HG02759 (cell line): Measurements from ENCODE around the gene PRSS3.
"Not testable (repeated sequence)": the region's sequence is repeated elsewhere in the genome, so short reads cannot be mapped to it uniquely, and the experiment has no call there.

Source experiments
- ATAC-seq: cut with Tn5 transposase; IDR thresholded peaks from one replicate; pipeline ENCODE4 v1.9.1; 2021; ENCODE audit warnings: mild to moderate bottlenecking, moderate library complexity; ENCODE audit not compliant: unreplicated experiment

PRSS3 gene

DNA sequence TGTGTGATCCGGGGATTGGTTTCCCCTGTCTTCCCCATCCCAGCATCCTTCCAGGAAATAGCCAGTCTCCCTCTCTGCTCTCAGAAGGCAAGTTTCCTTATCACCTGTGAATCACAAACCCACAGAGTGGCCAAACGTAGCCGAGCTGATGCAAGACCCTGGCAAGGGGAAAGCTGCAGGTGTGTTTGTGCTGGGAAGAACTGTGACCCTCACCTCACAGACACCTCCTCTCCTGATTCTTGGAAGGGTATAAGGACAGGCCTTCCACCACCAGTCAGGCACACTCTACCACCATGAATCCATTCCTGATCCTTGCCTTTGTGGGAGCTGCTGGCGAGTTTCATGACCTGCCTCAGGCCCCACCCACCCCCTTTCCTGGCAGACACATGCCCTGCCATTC lies at the start of gene PRSS3:
PRSS3 (plus strand) TSS at position 281 of the 400 bp plus-strand sequence; CDS start at position 294, 13 bp downstream.
- no peak for ATAC-seq

- no peak for ATAC-seq
Measured at GRCh38 chr9:33748633-33749304, 46.6 kb upstream of the PRSS3 start.

DNA sequence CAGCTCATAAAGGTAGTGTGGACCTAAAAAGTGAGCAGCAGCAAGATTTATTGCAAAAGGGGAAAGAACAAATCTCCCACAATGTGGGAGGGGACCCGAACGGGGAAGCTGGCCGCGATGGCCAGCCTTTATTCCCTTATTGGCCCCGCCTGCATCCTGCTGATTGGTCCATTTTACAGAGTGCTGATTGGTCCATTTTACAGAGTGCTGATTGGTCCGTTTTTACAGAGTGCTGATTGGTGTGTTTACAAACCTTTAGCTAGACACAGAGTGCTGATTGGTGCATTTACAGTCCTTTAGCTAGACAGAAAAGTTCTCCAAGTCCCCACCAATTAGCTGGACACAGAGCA lies 46.1 kb upstream of the PRSS3 start:
- ATAC-seq, result not testable (repeated sequence)

DNA sequence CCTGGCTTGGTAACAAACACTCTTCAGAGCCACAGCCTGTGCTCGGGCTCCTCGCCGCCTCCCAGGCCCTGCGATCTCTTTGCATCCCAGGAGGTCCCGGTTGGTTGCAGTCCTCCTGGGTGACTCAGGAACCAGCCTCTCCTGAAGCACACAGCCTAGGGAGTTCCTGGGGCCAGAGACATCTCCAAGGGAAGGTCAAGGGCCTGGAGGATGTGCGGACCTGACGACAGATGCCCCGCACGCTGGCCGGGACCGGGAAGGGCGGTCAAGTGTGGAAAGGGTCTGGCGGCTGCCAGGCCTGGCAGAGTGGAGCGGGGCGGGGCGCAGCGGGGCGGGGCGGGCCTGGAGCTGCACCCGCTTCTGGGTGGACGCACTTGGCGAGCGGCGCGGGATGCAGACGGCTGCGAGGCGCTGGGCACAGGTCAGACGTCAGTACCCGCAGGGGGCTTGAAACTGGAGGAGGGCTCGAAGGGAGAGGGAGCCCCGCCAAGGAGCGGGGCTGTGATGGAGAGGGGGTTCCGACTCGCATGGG lies 45.0 kb upstream of the PRSS3 start:
- no peak for ATAC-seq

DNA sequence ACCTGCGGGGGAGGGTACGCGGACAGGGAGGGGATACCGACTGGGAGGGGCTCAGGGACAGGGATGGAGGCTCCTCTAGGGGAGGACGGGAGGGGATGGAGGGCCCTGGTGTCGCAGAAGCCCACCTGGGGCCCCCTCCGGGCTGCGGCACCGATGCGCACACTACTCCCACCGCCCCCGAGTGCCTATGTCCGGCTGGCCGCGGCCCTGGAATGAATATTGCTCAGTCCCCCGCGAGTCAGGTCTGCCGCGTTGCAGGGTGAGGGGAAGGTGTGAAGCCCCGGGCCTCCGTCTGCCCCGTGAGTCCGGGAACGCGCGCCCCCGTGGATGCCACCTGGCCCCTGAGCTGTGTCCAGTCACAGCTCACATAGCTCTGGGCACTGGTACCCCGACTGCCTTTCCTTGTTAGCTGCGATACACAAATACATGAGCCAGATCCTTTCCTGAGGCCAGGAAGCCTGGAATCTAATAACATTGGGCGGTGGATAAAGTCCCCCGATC lies 44.5 kb upstream of the PRSS3 start:
- no peak for ATAC-seq

DNA sequence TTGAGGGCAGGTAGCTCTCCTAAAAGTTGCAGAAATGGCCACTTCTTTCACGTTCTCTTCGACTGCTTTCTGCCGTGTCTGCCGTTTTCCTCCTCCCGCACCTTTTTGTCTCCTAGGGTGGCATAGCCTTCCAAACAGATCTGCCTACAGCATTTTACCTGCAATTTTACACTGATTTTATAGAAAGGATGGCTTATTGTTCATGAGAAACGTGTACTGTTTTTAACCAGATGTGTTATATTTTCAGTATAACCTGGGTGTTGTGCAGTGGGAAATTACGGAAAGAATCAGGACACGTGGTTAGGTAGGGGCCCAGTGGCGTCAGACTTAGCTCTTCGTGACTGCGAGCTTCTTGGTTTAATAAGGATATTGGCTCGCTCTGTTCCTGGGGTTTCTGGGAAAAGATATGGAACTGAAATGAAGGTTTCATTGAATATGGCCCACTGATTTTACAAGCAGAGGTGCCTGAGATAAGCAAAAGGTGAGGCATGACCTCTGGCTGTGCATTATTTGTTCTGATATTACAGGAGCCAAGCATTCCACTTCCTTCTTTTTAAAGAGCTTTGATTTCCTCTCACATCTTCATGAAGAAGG lies 43.7 kb upstream of the PRSS3 start:
- ATAC-seq, result no peak

DNA sequence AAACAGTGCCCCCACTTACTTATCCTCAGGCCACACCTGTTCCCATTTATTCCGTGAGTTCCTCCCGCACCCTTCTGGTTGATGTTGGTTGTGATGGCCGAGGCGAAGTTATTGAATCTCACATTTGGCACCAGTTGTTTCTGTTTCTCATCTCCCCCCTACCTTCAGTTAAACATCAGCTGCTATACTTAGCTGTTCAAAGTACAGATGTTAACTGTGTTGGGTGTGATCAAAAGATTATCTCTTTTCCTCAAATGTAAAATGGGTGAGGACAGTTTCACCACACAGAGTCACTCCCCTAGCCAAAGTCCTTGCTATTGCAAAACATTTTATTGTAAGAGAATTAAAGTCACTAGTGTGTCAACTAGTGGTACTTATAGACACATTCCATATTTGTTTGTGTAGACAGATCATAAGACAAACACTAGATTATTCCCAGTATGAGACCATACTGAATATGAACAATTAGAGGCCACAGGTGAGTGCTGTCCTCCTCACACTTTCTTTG lies 43.2 kb upstream of the PRSS3 start:
- no peak for ATAC-seq

DNA sequence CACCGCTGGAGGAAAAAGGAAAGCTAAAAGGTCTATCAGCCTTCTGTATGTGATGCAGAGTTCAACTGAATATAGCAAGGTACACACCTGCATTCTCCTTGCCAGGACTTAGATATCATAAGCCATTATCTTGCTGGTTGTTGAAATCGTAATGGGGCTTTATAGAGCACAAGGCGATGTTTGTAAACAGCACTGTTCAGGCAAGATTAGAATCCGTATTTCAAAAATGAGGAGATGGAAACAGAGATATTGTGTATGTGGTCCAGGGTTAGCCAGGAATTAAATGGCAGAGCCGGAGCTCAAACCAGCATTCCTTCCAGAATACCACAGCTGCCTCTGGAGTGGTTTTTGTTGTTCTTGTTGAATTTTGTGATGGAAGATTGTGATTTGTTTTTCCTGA lies 42.6 kb upstream of the PRSS3 start:
- ATAC-seq, result not testable (repeated sequence)

DNA sequence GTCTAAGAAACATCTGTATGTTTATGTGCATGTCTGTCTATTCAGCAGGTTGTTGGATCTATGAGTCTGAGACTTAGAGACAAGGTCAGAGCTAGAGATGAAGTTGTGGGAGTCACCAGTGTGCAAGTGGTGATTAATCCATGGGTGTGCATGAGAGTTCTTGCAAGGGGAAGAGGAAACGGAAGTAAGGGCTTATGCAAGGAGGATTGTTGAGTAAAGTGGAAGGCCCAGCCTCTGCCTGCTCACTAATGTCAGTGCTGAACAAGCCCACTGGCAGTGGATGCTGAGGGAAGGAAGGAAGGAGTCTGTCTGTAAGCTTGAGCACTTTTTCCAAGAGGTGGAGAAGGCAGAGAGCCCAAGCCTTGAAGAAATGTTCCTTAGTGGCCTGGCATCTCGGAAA lies 35.7 kb upstream of the PRSS3 start:
- not testable (repeated sequence) for ATAC-seq

- ATAC-seq, result no peak
Measured at GRCh38 chr9:33762343-33762742, 33.0 kb upstream of the PRSS3 start.

DNA sequence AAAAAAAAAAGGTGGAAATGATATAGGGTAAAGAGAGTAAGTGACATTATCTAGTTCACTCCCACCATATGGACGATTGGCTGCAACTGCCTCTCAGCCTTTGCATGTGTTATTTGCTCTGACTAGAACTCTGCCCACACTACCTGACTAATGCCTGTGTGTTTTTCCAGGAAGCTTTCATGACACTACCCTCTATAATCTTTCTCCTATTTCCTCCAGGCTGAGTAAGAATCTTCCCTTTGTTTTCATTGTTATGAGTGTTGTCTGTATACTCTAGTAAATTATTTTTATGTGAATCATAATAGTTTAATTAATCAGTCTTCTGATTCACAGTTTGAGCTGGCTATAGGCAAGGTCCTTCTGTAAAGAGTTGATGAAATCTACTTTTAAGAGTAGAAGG lies 31.7 kb upstream of the PRSS3 start:
- not testable (repeated sequence) for ATAC-seq

DNA sequence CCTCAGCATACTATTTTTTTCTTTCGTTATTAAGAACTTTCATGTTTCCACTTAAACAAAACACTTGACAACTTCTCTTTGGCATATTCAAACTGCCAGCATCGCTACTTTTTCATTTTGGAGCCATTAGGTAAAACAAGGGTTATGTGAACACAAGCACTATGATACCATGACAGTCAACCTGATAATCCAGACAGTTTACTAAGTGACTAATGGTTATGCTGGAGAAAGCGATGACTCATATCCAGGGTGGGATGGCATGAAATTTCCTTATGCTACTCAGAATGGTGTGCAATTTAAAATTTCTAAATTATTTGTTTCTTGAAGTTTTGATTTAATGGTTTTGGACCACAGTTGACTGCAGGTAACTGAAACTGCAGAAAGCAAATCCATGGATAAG lies 29.9 kb upstream of the PRSS3 start:
- ATAC-seq, result no peak

DNA sequence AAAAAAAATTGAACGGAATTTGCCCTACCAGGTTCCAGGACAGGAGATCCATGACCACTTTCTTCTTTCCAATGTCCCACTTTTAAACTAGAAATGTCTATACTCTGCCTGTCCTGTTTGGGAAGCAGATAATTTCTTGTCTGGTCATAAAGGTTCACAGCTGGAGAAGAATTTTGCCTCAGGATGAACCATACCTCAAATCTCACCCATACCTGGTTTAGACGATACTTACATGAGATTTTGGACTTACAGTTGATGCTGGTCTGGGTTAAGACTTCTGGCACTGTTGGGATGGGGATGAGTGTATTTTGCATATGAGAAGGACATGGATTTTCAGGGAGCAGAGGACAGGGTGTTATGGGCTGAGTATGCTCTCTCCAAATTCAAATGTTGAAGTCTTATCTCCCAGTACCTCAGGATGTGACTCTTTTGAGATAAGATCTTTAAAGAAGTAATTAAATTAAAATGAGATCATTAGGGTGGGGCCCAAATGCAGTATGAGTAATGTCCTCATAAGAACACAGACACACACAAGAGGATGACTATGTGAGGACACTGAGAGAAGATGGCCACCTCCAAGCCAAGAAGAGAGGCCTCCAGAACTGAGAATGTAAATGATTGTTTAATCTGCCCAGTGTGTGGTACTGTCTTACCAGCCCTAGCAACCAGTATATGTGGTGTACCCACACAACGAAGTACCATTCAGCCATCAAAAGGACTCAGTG lies 25.0 kb upstream of the PRSS3 start:
- not testable (repeated sequence) for ATAC-seq

GRCh38 chr9:33773135-33773534 lies 22.2 kb upstream of the PRSS3 start:
- not testable (repeated sequence) for ATAC-seq

GRCh38 chr9:33774074-33774659 lies 21.2 kb upstream of the PRSS3 start:
- ATAC-seq, result not testable (repeated sequence)

GRCh38 chr9:33776578-33776977 lies 18.8 kb upstream of the PRSS3 start:
- ATAC-seq, result no peak

GRCh38 chr9:33778700-33779351 lies 16.5 kb upstream of the PRSS3 start:
- peak; percentile 63 for ATAC-seq

- no peak for ATAC-seq
Measured at GRCh38 chr9:33780276-33780675, 15.1 kb upstream of the PRSS3 start.

GRCh38 chr9:33781736-33782135 lies 13.6 kb upstream of the PRSS3 start:
- no peak for ATAC-seq

DNA sequence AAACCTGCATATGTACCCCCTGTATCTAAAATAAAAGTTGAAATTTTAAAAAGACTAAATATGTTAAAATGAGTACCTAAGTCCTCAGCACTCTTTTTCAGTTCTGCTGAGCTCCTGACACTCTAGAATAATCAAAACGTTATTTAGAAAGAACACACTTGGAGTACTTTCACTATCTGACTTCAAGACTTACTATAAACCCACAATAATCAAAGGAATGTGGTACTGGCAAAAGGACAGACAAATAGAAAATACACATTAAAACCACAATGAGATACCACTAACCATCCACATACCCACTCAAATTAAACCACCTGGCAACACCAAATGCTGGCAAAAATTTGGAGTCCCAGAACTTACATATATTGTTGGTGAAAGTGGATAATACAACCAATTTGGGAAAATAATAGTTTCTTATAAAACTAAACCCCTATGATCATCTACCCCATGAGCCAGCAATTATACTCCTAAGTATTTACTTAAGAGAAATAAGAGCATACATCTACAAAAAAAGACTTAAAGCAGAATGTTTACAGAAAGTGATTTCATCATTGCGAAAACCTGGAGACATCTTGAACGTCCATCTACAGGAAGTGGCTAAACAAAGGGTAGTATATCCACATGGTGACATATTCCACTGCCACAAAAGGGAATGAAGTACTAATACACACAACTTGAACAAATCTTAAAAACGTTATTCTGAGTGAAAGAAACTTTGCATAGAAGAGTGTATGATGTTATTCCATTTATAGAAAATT lies 12.8 kb upstream of the PRSS3 start:
- ATAC-seq, result no peak
